GM12875 (cell line): ENCODE data around the gene HOXC9.

ENCODE experiments used
- H3K4me3 ChIP-seq: one replicate; pipeline ENCODE4 v1.5.1; 2011; ENCODE audit warnings: low read depth, low read length, control low read depth
- TF ChIP-seq, protein P1 (sequence below): IDR thresholded peaks from 2 replicates; pipeline ENCODE4 v1.5.1; 2011; ENCODE audit warnings: low read depth, mild to moderate bottlenecking, control low read depth, inconsistent platforms, low read length, moderate library complexity, borderline replicate concordance; ENCODE audit not compliant: insufficient read depth

The HOXC9 gene

DNA sequence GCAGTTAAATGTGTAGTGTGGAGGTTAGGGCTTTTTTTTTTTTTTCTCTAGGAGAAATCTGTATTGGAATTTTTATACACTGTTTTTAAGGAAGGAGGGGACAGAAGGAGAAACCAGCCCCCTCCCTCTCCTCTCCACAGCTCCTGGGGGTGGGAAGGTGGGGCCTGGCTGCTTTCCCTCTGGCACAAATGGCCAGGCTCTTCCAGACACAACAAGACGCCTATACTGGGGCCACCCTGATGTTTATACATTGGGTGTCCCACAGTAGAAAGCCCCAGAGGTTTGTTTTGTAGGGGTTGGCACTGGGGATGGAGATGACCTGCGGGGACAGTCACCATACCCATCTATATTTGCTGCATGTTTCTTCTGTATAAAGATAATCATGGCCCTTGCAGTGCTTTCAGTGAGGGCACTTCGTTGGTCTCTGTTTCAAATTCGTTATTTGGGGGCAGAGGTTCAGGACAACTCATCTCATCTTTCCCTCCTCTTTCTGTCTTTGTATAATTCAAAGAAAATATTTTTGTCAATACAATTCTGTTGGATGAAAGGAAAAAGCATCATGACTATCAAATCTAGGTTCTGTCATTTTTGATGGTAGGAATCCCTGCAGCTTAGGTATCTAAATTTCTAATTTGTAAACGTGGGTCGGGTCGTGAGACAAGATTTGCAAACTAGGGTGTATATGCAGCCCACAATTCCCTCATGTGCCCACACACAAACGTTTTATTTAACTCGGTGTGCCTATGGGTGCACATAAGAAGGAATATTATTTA is 23.0 kb upstream of the HOXC9 start:
- H3K4me3 ChIP-seq: no peak overlapping the region
- TF ChIP-seq, protein P1, sequence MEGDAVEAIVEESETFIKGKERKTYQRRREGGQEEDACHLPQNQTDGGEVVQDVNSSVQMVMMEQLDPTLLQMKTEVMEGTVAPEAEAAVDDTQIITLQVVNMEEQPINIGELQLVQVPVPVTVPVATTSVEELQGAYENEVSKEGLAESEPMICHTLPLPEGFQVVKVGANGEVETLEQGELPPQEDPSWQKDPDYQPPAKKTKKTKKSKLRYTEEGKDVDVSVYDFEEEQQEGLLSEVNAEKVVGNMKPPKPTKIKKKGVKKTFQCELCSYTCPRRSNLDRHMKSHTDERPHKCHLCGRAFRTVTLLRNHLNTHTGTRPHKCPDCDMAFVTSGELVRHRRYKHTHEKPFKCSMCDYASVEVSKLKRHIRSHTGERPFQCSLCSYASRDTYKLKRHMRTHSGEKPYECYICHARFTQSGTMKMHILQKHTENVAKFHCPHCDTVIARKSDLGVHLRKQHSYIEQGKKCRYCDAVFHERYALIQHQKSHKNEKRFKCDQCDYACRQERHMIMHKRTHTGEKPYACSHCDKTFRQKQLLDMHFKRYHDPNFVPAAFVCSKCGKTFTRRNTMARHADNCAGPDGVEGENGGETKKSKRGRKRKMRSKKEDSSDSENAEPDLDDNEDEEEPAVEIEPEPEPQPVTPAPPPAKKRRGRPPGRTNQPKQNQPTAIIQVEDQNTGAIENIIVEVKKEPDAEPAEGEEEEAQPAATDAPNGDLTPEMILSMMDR: no peak

DNA sequence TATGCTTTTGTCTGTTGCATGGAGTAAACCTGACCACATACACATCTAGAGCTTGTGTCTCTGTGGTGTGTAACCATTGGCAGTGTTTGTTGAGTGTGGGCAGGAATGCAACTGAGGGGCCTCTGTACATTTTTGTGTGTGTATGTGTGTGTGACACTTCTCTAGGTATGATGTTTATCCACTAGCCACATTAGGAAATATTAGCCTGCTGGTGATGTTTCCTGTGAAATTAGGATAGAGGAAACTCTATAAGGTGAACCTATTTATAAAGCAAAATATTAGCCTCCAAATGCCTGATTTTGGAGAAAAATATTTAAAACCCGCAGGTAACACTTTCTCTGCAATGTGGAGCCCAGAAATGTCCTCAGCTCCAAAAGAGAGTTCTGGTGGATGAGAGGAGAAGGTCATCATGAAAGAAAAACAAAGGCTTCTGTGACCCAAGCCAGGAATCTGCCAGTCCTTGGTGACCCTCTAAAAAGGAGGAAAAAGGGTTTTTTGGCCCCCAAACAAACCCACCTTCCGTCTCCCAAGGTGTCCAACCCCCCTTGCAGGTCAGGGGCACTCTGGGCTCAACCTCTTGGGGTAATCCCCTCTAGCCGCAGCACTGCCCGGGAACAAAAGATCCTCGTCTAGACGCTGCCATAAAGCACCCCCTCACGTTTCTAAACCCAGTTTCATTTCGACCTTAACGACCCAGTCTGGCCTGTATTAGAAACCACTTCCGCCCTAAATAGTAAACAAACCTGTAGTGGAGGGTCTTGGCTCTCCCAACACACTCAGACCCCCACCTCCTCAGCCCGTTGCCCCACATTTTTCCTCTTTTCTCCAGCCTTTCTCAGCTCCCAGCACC is 22.1 kb upstream of the HOXC9 start:
- no peak overlapping the region for H3K4me3 ChIP-seq
- TF ChIP-seq, protein P1: no peak

DNA sequence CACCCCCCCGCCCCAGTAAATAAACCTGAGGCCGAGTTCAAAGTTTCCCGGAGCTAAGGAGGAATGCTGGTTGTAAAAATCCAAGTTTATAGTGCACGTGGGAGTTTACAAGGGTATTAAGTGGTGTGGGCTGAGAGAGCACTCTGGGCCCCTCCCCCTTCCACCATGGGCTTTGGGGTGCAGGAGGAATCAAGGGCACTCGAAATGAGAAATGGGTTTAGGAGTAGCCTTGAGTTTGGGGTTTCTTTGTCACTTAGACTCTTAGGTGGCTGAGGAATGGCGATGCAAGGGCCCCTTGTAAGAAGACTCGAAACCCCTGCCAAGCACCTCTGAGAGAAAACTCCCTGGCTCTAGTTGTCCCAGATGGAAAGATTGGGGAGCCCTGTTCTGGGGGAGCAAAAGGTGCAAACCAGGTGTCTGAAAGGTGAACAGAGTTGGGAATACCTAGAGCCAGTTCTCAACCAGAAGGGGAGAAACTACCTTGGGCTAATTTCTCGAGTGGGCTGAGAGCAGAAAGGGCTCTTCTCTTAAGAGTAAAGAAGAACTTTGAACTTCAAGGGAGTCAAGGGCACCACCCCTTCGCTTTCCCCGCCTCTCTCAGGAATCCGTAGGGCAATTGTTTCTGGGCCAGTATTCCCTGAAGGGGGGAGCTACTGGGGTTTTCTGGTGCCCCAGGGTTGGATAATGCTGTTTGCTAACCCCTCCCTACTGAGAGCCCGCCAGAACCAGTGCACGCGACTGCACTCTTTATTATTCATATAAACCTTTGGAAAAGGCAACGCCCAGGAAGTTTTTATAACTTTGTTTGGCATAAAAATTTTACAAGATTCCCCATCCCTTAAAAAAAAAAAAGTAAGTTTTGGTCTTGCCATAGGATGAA is 21.2 kb upstream of the HOXC9 start:
- TF ChIP-seq, protein P1: no peak
- no peak overlapping the region for H3K4me3 ChIP-seq

DNA sequence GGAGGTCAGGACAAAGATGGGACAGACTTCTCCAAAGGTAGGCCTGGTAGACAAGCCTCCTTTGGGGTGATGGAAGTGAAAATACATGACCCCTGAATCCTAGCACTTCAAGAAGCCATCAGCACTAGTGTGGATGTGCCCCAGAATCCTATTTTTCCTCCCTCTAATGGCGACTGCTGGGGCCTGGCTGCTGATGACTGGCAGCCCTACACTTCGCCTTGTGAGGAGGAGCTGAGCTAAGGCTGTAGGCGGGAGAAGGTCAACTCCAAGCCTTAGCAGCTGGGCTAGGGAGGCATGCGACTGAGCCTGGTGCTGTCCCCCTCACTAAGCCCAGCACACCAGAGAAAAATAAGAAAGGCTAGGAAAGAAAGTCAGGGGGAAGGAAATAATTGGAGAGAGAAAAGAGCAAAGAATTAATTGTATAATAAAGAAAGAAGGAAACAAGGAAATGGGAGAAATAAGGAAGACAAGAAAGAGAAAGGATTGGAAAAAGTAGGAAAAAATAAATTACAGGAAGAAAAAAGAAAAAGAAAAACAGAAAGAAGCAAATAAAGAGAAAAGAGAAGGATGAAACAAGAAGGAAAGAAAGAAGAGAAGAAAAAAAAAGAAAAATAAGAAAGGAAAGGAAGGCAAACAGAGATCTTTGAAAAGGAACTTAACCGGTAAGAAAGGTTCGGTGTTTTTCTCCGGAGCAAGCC is 19.7 kb upstream of the HOXC9 start:
- H3K4me3 ChIP-seq: no peak overlapping the region
- TF ChIP-seq, protein P1: no peak

DNA sequence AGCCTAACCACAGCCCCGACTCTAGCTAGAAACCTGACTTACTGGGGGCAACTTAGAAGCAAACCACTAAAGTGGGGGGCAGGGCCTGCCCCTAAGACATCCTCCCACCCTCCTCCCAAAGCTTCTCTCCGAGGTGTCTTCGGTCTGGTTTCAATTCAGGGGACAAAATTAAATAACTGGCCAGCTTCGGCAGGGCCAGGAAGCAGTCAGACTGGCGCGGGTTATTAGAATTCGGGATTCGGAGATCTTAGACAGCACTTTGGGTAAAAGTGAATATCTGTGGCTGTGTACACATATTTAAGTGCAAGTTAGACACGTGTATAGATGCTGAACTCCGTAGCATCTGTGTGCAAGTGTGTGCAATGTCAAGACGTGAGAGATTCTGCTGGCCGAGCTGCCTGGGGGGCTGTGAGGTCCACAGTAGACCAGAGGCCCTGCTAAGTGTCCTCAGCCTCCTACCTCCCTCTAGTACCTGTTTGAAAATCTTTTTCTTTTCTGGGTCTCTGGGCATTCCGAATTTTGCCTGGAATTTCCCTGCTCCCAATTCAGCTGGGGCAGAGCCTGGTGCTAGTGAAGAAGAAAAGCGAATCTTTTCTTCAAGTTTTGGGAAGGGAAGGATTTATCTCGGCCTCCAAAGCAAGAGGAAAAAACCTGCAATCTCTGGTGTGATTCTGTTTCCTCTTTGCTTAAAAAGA is 19.0 kb upstream of the HOXC9 start:
- TF ChIP-seq, protein P1: no peak
- no peak overlapping the region for H3K4me3 ChIP-seq
